NCI-H146 treated with DMSO at 0.1 percent for 48 hours (cell line): ENCODE data around the gene MARS1.
"Not testable (repeated sequence)": the region's sequence is repeated elsewhere in the genome, so short reads cannot be mapped to it uniquely, and the experiment has no call there.

ENCODE experiments used
- DNase-seq: peaks from one replicate; lab custom pipeline; 2025; ENCODE audit not compliant: unreplicated experiment; lab: John Stamatoyannopoulos, UW

The MARS1 gene

DNA sequence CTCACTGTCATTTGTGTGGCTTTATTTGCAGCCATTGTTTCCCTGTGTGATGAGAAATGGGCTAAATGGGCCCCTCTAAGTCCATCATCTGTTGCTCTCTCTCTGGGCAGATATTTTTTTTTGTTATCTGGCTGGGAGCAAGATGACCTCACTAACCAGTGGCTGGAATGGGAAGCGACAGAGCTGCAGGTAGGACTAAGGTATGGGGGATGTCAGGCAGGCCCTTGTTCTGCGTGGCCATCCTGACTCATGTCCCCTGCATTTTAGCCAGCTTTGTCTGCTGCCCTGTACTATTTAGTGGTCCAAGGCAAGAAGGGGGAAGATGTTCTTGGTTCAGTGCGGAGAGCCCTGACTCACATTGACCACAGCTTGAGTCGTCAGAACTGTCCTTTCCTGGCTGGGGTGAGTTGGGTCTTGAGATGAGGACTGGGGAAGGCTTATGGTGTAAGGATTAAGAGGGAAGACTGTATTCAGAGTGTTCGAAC lies 1.3 kb downstream of the MARS1 start:
- no peak for DNase-seq

DNA sequence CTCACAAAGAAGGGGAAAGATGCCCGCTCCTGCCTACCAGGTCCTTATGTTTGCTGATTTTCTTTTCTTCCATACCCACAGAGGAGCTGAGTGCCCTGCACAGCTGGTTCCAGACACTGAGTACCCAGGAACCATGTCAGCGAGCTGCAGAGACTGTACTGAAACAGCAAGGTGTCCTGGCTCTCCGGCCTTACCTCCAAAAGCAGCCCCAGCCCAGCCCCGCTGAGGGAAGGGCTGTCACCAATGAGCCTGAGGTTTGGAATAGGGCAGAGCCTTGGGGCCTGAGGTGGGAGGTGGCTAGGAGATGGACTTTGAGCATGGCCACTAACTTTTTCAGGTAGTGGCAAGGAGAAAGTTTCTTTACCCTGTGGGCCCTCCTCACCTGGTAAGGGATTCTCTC lies 2.3 kb downstream of the MARS1 start:
- DNase-seq, result no peak

DNA sequence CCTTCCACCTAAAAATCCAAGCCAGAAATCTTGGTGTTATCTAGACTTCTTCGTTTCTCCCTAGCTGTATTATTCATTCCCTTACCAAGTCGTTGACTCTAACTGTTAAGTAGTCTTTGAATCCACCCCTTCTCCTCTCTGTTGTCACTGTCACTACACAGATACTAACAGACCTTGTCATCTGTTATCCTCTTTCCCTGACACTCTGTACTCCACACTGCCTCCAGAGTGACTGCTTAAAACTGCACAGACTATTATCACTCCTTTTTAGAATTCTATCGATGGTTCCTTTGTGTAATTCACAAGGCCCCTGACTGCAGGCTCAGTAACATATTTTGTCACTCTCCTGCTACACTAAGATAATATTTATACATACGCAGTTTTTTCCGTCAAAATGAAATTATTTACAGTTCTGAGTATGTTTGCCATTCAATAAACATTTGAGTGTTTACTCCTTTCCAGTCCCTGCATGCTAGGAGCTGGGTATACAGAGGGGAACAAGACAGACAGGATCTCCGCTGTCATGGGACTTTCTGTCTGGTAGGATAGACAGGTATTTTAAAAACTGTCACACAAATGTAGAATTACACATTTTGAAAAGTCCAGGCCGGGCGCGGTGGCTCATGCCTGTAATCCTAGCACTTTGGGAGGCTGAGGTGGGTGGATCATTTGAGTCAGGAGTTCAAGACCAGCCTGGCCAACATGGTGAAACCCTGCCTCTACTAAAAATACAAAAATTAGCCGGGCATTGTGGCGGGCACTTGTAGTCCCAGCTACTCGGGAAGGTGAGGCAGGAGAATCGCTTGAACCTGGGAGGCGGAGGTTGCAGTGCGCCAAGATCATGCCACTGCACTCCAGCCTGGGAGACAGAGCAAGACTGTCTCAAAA lies 3.8 kb downstream of the MARS1 start:
- no peak for DNase-seq

DNA sequence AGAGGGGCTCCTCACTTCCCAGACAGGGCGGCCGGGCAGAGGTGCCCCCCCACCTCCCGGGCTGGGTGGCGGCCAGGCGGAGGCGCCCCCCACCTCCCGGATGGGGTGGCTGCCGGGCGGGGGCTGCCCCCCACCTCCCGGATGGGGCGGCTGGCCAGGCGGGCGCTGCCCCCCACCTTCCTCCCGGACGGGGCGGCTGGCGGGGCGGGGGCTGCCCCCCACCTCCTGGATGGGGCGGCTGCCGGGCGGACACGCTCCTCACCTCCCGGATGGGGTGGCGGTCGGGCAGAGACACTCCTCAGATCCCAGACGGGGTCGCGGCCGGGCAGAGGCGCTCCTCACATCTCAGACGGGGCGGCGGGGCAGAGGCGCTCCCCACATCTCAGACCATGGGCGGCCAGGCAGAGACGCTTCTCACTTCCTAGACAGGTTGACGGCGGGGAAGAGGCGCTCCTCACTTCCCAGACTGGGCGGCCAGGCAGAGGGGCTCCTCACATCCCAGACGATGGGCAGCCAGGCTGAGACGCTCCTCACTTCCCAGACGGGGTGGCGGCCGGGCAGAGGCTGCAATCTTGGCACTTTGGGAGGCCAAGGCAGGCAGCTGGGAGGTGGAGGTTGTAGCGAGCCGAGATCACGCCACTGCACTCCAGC lies 7.3 kb downstream of the MARS1 start:
- not testable (repeated sequence) for DNase-seq

DNA sequence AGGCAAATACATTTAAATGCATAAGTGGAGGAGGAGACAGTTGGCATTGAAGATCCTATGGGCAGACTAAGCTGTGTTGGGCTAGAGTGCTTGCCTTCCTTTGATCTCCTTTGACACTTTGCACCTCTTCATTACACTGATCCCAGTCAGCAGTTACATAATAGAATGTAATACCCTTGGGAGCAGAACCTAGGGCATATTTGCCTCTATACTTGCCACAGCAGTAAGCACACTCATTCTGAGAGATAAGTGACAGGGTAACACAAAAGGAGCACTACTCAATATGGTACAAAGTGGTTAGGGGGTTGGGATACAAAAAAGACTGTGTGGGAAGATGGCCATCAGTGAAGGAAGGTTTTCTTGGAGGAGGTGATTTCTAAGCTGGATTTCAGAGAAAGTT lies 9.0 kb downstream of the MARS1 start:
- DNase-seq, result no peak

DNA sequence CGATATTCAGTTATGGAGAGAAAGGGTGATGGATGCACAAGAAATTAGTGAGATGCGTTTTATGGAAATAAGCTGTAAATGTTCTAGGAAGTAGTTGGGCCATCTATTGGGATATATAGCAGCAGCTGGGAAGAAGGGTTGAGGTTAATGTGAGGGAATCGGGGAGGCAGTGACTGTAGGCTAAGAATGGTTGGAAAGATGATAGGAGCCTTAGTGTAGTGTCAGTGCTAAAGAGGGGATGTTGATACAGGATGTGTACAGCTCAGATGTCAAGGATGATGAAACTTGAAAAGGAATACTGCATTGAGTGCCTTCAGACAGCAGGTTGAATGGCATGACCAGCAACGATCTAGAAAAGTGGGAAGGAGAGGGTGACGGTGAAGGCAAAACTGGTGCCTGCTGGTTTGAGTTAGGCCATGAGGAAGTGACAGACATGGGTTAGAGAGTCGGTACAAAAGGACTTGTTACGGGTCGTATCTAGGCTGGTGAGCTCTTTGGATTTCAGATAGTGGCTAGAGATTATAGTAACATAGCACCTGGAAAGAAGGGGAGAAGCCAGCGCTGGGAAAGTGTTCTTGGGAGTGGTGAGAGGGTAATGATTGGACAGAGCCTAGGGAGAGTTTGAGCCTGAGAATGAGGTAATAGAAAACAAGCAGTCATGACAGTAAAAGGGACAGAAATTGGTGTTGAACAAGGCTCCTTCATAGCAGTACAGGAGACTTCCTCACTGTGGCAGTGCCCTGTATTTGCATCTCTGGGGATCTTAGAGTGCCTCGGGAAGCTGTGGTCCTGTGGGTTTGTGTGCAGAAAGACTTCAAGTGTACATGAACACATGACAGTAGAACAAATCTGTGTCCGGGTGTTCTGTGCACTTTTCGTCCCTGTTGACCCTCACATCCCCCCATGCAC lies 9.6 kb downstream of the MARS1 start:
- no peak for DNase-seq

DNA sequence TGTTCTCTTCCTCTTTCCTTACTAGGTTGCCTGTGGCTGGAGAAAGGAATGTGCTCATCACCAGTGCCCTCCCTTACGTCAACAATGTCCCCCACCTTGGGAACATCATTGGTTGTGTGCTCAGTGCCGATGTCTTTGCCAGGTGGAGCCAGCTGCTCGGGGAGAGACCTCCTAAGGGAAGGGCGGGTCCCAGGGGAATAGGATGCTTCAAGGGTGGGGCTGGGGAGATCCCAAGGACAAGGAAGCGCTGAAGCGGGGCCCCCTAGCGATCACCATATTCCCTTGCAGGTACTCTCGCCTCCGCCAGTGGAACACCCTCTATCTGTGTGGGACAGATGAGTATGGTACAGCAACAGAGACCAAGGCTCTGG lies 10.2 kb downstream of the MARS1 start:
- no peak for DNase-seq

DNA sequence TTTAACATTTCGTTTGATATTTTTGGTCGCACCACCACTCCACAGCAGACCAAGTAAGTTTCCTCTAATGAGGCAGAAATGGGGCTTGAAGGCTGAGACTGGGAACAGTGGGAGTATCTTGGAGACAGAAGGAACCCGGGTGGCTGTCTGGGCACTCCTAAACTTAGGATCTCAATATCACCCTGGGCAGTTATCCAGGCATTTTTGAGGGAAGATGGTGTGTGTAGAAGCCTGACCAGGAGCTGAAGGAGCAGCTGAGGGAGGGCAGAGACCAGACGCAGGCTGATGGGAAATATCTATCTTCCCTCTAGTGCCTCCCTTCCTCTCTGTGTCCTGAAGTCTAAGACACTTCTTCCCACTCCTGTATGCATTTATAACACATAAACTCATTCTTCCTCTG lies 10.7 kb downstream of the MARS1 start:
- no peak for DNase-seq

DNA sequence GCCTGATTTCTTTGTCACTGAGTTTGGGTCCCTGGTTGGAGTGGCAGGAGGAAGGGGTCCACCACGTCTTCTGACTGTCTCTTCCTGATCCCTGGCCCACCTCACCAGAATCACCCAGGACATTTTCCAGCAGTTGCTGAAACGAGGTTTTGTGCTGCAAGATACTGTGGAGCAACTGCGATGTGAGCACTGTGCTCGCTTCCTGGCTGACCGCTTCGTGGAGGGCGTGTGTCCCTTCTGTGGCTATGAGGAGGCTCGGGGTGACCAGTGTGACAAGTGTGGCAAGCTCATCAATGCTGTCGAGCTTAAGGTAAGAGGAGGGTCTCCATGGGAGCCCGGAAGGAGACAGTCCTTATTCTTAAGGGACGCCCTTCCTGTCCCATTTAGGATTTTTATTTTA lies 12.3 kb downstream of the MARS1 start:
- DNase-seq, result no peak

DNA sequence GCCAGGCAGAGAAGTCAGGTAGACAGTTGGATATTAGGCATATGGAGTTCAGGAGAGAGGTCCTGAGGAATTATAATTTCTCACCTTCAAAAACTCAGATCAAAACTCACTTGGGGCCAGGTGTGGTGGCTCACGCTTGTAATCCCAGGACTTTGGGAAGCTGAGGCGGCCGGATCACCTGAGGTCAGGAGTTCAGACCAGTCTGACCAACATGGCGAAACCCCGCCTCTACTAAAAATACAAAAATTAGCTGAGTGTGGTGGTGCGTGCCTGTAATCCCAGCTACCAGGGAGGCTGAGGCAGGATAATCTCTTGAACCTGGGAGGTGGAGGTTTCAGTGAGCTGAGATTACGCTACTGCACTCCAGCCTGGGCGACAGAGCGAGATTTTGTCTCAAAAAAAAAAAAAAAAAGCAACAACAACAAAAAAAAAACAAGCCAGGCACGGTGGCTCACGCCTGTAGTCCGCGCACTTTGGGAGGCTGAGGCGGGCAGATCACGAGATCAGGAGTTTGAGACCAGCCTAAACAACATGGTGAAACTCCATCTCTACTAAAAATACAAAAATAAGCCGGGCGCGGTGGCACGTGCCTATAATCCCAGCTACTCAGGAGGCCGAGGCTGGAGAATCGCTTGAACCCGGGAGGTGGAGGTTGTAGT lies 14.6 kb downstream of the MARS1 start:
- not testable (repeated sequence) for DNase-seq

DNA sequence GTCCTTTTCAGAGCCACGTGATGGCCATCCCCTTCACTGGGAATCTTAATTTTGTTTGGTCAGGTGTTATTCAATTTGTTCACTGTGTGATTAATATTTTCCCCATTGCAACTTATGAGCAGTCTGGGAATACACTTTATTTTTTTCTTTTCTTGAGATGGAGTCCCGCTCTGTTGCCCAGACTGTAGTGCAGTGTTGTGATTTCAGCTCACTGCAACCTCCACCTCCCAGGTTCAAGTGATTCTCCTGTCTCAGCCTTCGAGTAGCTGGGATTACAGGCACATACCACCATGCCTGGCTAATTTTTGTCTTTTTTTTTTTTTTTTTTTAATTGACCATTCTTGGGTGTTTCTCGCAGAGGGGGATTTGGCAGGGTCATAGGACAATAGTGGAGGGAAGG lies 18.7 kb downstream of the MARS1 start:
- DNase-seq, result not testable (repeated sequence)

DNA sequence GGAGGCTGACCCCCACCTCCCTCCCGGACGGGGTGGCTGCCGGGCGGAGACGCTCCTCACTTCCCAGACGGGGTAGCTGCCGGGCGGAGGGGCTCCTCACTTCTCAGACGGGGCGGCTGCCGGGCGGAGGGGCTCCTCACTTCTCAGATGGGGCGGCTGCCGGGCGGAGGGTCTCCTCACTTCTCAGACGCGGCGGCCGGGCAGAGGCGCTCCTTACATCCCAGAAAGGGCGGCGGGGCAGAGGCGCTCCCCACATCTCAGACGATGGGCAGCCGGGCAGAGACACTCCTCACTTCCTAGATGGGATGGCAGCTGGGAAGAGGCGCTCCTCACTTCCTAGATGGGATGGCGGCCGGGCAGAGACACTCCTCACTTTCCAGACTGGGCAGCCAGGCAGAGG lies 19.9 kb downstream of the MARS1 start:
- DNase-seq, result not testable (repeated sequence)

DNA sequence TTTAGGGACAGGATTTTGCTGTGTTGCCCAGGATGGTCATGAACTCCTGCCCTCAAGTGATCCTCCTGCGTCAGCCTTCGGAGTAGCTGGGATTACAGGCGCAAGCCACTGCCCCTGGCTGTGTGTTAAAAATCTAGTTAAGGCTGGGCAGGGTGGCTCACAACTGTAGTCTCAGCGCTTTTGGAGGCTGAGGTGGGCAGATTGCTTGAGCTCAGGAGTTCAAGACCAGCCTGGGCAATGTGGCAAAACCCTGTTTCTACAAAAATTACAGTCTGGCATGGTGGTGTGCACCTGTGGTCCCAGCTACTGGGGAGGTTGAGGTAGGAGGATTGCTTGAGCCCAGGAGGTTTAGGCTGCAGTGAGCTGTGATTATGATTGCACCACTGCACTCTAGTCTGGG lies 23.3 kb downstream of the MARS1 start:
- no peak for DNase-seq

DNA sequence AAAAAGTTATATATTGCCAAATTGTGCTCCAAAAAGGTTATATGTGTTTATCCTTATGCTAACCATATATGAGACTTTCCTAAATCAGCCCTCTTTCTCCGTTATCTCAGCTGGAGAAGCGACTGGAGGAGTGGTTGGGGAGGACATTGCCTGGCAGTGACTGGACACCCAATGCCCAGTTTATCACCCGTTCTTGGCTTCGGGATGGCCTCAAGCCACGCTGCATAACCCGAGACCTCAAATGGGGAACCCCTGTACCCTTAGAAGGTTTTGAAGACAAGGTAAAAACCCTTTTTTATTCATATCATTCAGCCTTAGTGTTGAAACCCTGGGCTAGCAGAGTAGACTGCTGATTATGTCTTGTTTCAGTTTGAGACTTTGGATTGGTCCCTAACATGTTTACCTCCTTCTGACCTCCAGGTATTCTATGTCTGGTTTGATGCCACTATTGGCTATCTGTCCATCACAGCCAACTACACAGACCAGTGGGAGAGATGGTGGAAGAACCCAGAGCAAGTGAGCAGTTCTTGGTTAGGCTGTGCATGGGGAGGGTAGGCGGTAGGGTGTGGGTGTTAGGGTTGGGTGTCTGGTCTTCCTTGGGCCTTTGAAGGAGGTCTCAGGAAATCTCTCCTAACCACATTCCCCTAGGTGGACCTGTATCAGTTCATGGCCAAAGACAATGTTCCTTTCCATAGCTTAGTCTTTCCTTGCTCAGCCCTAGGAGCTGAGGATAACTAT lies 23.9 kb downstream of the MARS1 start:
- no peak for DNase-seq

DNA sequence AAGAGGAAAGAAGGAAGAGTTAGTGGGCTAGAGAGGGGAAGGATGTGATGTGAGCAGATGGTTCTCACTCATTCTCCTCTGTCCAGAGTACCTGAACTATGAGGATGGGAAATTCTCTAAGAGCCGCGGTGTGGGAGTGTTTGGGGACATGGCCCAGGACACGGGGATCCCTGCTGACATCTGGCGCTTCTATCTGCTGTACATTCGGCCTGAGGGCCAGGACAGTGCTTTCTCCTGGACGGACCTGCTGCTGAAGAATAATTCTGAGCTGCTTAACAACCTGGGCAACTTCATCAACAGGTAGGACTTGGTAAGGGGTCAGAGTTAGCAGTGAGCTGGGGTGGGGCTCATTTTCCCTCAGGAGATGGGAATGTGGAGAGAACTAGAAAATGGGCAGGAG lies 24.8 kb downstream of the MARS1 start:
- no peak for DNase-seq

DNA sequence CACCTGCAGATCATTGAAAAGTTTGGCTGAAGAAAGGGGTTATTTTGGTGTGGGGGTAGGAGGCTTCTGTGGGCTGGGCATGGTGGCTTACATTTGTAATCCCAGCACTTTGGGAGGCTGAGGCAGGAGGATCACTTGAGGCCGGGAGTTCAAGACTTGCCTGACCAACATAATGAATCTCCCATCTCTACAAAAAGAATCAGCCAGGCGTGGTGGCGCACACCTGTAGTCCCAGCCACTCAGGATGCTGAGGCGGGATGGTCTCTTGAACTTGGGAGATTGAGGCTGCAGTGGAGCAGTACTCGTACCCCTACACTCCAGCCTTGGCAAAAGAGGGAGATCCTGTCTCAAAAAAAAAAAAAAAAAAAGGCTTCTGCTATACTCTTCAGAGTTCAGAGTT lies 25.4 kb downstream of the MARS1 start:
- no peak for DNase-seq

DNA sequence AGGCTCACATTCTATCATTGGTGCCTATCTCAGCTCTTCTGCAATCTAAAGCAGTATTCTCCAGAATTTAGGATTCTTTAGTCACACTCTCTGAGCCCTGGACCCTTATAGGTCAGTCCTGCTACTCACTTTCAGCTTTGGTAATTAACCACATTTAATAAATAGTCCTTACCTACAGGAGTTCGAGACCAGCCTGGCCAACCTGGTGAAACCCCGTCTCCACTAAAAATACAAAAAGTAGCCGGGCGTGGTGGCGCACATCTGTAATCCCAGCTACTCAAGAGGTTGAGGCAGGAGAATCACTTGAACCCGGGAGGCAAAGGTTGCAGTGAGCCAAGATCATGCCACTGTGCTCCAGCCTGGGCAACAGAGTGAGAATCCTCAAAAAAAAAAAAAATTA lies 25.8 kb downstream of the MARS1 start:
- DNase-seq, result not testable (repeated sequence)

DNA sequence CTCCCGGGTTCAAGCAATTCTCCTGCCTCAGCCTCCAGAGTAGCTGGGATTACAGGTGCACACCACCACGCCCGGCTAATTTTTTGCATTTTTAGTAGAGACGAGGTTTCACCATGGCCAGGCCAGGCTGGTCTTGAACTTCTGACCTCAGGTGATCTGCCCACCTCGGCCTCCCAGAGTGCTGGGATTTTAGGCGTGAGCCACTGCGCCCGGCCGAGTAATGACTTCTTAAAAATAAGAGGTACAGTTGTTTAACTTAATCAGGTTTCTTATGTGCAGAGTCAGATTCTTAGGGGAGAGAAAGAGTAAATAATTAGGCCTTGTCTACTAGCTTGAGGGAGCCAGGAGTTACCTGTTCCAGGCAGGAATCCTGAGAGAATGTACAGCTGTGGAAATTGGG lies 26.4 kb downstream of the MARS1 start:
- not testable (repeated sequence) for DNase-seq

DNA sequence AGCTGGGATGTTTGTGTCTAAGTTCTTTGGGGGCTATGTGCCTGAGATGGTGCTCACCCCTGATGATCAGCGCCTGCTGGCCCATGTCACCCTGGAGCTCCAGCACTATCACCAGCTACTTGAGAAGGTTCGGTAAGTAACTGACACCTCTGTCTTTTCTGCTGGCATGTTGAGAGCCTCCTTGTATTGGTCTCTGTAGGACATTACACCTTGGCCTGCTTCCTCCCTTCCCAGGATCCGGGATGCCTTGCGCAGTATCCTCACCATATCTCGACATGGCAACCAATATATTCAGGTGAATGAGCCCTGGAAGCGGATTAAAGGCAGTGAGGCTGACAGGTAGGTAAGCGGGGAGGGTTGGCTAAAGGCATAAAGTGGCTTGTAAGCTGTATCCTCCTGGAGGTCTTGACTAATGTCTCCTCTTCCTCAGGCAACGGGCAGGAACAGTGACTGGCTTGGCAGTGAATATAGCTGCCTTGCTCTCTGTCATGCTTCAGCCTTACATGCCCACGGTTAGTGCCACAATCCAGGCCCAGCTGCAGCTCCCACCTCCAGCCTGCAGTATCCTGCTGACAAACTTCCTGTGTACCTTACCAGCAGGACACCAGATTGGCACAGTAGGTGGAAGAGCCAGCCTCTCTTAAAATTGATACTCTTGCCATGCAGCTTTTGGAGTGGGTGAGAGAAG lies 27.0 kb downstream of the MARS1 start:
- no peak for DNase-seq
